ENCODE measurements around the gene P2RY10.
"Not testable (repeated sequence)": the region's sequence is repeated elsewhere in the genome, so short reads cannot be mapped to it uniquely, and the experiment has no call there.

Gene P2RY10

GRCh38 chrX:78945186-78945912 lies at the start of gene P2RY10:
TSS of gene P2RY10 (plus strand) at chrX:78945391. CDS start at chrX:78960521, 15,130 bp downstream.
- DNase-seq (ENCODE audit: low read depth) = no peak

GRCh38 chrX:78922754-78923153 lies 22.4 kb upstream of the P2RY10 start:
- DNase-seq (ENCODE audit: low read depth) = no peak

GRCh38 chrX:78923198-78924015 lies 21.8 kb upstream of the P2RY10 start:
- no peak for DNase-seq (ENCODE audit: low read depth)

GRCh38 chrX:78931814-78932213 lies 13.4 kb upstream of the P2RY10 start:
- DNase-seq (ENCODE audit: low read depth) = no peak

- DNase-seq (ENCODE audit: low read depth) = no peak
Measured at GRCh38 chrX:78934866-78935265, 10.3 kb upstream of the P2RY10 start.

- no peak for DNase-seq (ENCODE audit: low read depth)
Measured at GRCh38 chrX:78944351-78944750, 840 bp upstream of the P2RY10 start.

GRCh38 chrX:78946178-78946931 lies 1.2 kb downstream of the P2RY10 start:
- DNase-seq (ENCODE audit: low read depth) = no peak

GRCh38 chrX:78950009-78950835 lies 5.0 kb downstream of the P2RY10 start:
- DNase-seq (ENCODE audit: low read depth) = no peak

GRCh38 chrX:78957049-78957767 lies 12.0 kb downstream of the P2RY10 start:
- no peak for DNase-seq (ENCODE audit: low read depth)

- no peak for DNase-seq (ENCODE audit: low read depth)
Measured at GRCh38 chrX:78957768-78958130, 12.6 kb downstream of the P2RY10 start.

- DNase-seq (ENCODE audit: low read depth) = no peak
Measured at GRCh38 chrX:78958419-78959116, 13.4 kb downstream of the P2RY10 start.

GRCh38 chrX:78960888-78961287 lies 15.7 kb downstream of the P2RY10 start:
- DNase-seq (ENCODE audit: low read depth) = no peak

- no peak for DNase-seq (ENCODE audit: low read depth)
Measured at GRCh38 chrX:78964598-78964997, 19.4 kb downstream of the P2RY10 start.

GRCh38 chrX:78979789-78980464 lies 34.7 kb downstream of the P2RY10 start:
- DNase-seq (ENCODE audit: low read depth) = no peak

GRCh38 chrX:78989349-78989748 lies 44.2 kb downstream of the P2RY10 start:
- no peak for DNase-seq (ENCODE audit: low read depth)

- DNase-seq (ENCODE audit: low read depth) = no peak
Measured at GRCh38 chrX:78997870-78998558, 52.8 kb downstream of the P2RY10 start.

- not testable (repeated sequence) for DNase-seq (ENCODE audit: low read depth)
Measured at GRCh38 chrX:79007540-79007939, 62.3 kb downstream of the P2RY10 start.
